NCI-H2029 treated with DMSO at 0.1 percent for 48 hours (cell line): ENCODE data around the gene CHKB.
"Not testable (repeated sequence)": the region's sequence is repeated elsewhere in the genome, so short reads cannot be mapped to it uniquely, and the experiment has no call there.

Experiments
- DNase-seq: peaks from one replicate; lab custom pipeline; 2025; lab: John Stamatoyannopoulos, UW

Gene CHKB

GRCh38 chr22:50582493-50583293 lies at the start of gene CHKB:
Gene CHKB (minus strand): TSS chr22:50582849. CDS start chr22:50582781, 68 bp downstream.
- DNase-seq: peak; percentile 84

GRCh38 chr22:50630376-50630775 lies 47.7 kb upstream of the CHKB start:
- DNase-seq: no peak

GRCh38 chr22:50628543-50629134 lies 46.0 kb upstream of the CHKB start:
- no peak for DNase-seq

GRCh38 chr22:50627642-50628542 lies 45.2 kb upstream of the CHKB start, which contains the start of gene ARSA:
Gene ARSA (minus strand): TSS chr22:50628152. CDS start chr22:50627779, 373 bp downstream.
- DNase-seq: no peak

GRCh38 chr22:50626850-50627641 lies 44.4 kb upstream of the CHKB start:
- DNase-seq: no peak

GRCh38 chr22:50626314-50626849 lies 43.7 kb upstream of the CHKB start:
- DNase-seq: no peak

- DNase-seq: no peak
Observed at GRCh38 chr22:50625568-50626313, 43.1 kb upstream of the CHKB start.

GRCh38 chr22:50625131-50625567 lies 42.5 kb upstream of the CHKB start:
- DNase-seq: no peak

GRCh38 chr22:50624347-50625130 lies 41.9 kb upstream of the CHKB start:
- no peak for DNase-seq

- DNase-seq: peak; percentile 57
Observed at GRCh38 chr22:50622723-50623327, 40.2 kb upstream of the CHKB start.

GRCh38 chr22:50621948-50622722 lies 39.5 kb upstream of the CHKB start:
- no peak for DNase-seq

- DNase-seq: peak; percentile 21
Observed at GRCh38 chr22:50621356-50621880, 38.8 kb upstream of the CHKB start.

GRCh38 chr22:50620593-50621355 lies 38.1 kb upstream of the CHKB start:
- DNase-seq: peak; percentile 27

- DNase-seq: not testable (repeated sequence)
Observed at GRCh38 chr22:50614296-50614695, 31.6 kb upstream of the CHKB start.

- peak; percentile 18 for DNase-seq
Observed at GRCh38 chr22:50613291-50613981, 30.8 kb upstream of the CHKB start.

- no peak for DNase-seq
Observed at GRCh38 chr22:50612528-50613221, 30.0 kb upstream of the CHKB start.
